B cell (primary cell): ENCODE measurements around the gene ANXA1. TPM values are rescaled to one million over a fixed set of nuclear protein-coding genes. Genes with fewer than 3 reads are reported as not detected.

Source experiments
- ATAC-seq: fragments of 200-7000 bp; cut with Tn5 transposase; one replicate; pipeline ENCODE4 v1.10.0; 2021; ENCODE audit warnings: low read depth, mild to moderate bottlenecking, moderate number of reproducible peaks, moderate library complexity
- CTCF ChIA-PET: fragments of 350-600 bp; sonication (Branson Sonifier 250); formaldehyde crosslinking; loops from one replicate; lab custom pipeline; 2021; ENCODE audit warnings: antibody characterized with exemption, inconsistent platforms; lab: Charles Lee
- POLR2A ChIA-PET: fragments of 350-600 bp; sonication (Branson Sonifier 250); formaldehyde crosslinking; loops from one replicate; lab custom pipeline; 2021; ENCODE audit warnings: antibody characterized with exemption; lab: Charles Lee
- DNase-seq: peaks from one replicate; pipeline ENCODE4 v3.0.0; 2013
- H2AFZ ChIP-seq: 2 replicates; pipeline ENCODE4 v1.6.1; 2012; ENCODE audit warnings: mild to moderate bottlenecking, low read depth, low read length; ENCODE audit not compliant: insufficient read depth, poor library complexity, severe bottlenecking
- H3K27ac ChIP-seq, 2 donors: 1 replicate in 1 of 2; 2 replicates in 1 of 2; pipeline ENCODE4 v1.5.1; 2012 to 2013; ENCODE audit warnings: low read length in 2 of 2, mild to moderate bottlenecking in 2 of 2, moderate library complexity in 1 of 2
- H3K27me3 ChIP-seq, 4 experiments: fragments of 200-600 bp in 1 of 4; sonication (generic) in 1 of 4; replicated peaks in 1 of 4; 1 replicate in 2 of 4; 2 replicates in 2 of 4; pipeline versions ENCODE4 v1.6.1 to v1.7.0; 2013 to 2016; ENCODE audit warnings: low read length in 3 of 4, mild to moderate bottlenecking in 2 of 4, mixed read lengths in 1 of 4, moderate library complexity in 1 of 4; ENCODE audit not compliant: insufficient read depth in 4 of 4, control insufficient read depth in 3 of 4; ENCODE audit errors: control extremely low read depth in 1 of 4
- H3K36me3 ChIP-seq, 2 experiments: replicated peaks in 1 of 2; 1 replicate in 1 of 2; 2 replicates in 1 of 2; pipeline versions ENCODE4 v1.6.1 to v1.7.1; 2013; ENCODE audit warnings: low read length in 1 of 2; ENCODE audit not compliant: insufficient read depth in 2 of 2, control insufficient read depth in 1 of 2; ENCODE audit errors: control extremely low read depth in 1 of 2, extremely low read depth in 1 of 2
- H3K4me1 ChIP-seq, 2 donors: fragments of 200-600 bp in 1 of 2; sonication (generic) in 1 of 2; 1 replicate in 1 of 2; 2 replicates in 1 of 2; pipeline versions ENCODE4 v1.5.1 to v1.6.1; 2013 to 2017; ENCODE audit warnings: low read length in 2 of 2; ENCODE audit not compliant: control insufficient read depth in 2 of 2, insufficient read depth in 2 of 2
- H3K4me2 ChIP-seq: replicated peaks from 2 replicates; pipeline ENCODE3; 2012; ENCODE audit warnings: mild to moderate bottlenecking, low read depth, low read length; ENCODE audit not compliant: poor library complexity, severe bottlenecking
- H3K4me3 ChIP-seq, 5 experiments: fragments of 200-600 bp in 1 of 5; sonication (generic) in 1 of 5; 1 replicate in 3 of 5; 2 replicates in 2 of 5; pipeline versions ENCODE4 v1.5.1 to v1.7.0; 2011 to 2016; ENCODE audit warnings: low read length in 4 of 5, mild to moderate bottlenecking in 4 of 5, low read depth in 2 of 5, control low read depth in 1 of 5, moderate library complexity in 1 of 5; ENCODE audit not compliant: insufficient read depth in 1 of 5; ENCODE audit errors: control extremely low read depth in 1 of 5, extremely low read depth in 1 of 5
- H3K79me2 ChIP-seq: fragments of 200-600 bp; sonication (generic); one replicate; pipeline ENCODE4 v1.6.0; 2016; ENCODE audit warnings: low read length; ENCODE audit not compliant: control insufficient read depth, insufficient read depth
- H3K9ac ChIP-seq: fragments of 200-600 bp; sonication (generic); 2 replicates; pipeline ENCODE4 v1.6.1; 2017; ENCODE audit warnings: mild to moderate bottlenecking, low read length, moderate library complexity
- H3K9me3 ChIP-seq, 3 donors: one replicate each; pipeline versions ENCODE4 v1.6.1 to v1.7.1; 2013; ENCODE audit warnings: low read length in 2 of 3; ENCODE audit not compliant: control insufficient read depth in 2 of 3, insufficient read depth in 1 of 3; ENCODE audit errors: control extremely low read depth in 1 of 3
- H4K20me1 ChIP-seq: 2 replicates; pipeline ENCODE4 v1.6.0; 2012; ENCODE audit warnings: mild to moderate bottlenecking, low read length; ENCODE audit not compliant: insufficient read depth, control insufficient read depth, poor library complexity, severe bottlenecking
- H3K27ac Mint-ChIP-seq: one replicate; pipeline ENCODE4 v1.8.0; 2021; ENCODE audit warnings: mixed read lengths
- H3K27me3 Mint-ChIP-seq: one replicate; pipeline ENCODE4 v1.8.0; 2021; ENCODE audit warnings: mixed read lengths
- H3K4me1 Mint-ChIP-seq: one replicate; pipeline ENCODE4 v1.8.0; 2021; ENCODE audit warnings: mixed read lengths
- H3K4me3 Mint-ChIP-seq: one replicate; pipeline ENCODE4 v1.8.0; 2021; ENCODE audit warnings: mixed read lengths
- H3K9me3 Mint-ChIP-seq: one replicate; pipeline ENCODE4 v1.8.0; 2022; ENCODE audit warnings: mixed read lengths; ENCODE audit not compliant: insufficient read depth
- CTCF ChIP-seq: fragments of 200-600 bp; IDR thresholded peaks from one replicate; pipeline ENCODE4 v1.8.0; 2022; ENCODE audit warnings: antibody characterized with exemption, mild to moderate bottlenecking
- EZH2 ChIP-seq: IDR thresholded peaks from 2 replicates; pipeline ENCODE4 v1.6.1; 2012; ENCODE audit warnings: borderline replicate concordance, low read depth, mild to moderate bottlenecking, moderate library complexity, low read length; ENCODE audit not compliant: insufficient read depth, poor library complexity, severe bottlenecking
- WGBS: methylation state at CpG from one replicate; pipeline ENCODE4 v1.1.5; 2013; ENCODE audit warnings: missing lambda C conversion rate; ENCODE audit not compliant: insufficient coverage; 5-methylcytosine and 5-hydroxymethylcytosine counted together
- intact Hi-C: fragments of 100-400 bp; cut with micrococcal nuclease; formaldehyde crosslinking; loops from one replicate; pipeline ENCODE4 v1.10.0; 2022
- polyA plus RNA-seq: library from polyadenylated mRNA; depleted of rRNA; stranded (reverse); fragments of >200 nt; gene quantifications from 2 replicates; pipeline ENCODE4 v1.2.3, GENCODE V29; 2012
- total RNA-seq, 2 donors: library from RNA; stranded (reverse); fragments of 120-200 nt in 1 of 2; gene quantifications; 1 replicate in 1 of 2; 2 replicates in 1 of 2; pipeline versions ENCODE4 v1.2.3 to v1.2.4, GENCODE V29; 2013 to 2022

ANXA1 gene
- total and polyA plus RNA-seq, 2 donors (not counting 1 experiment from before 2014, with no cell fraction given) = 0.99 to 15.4 TPM

GRCh38 chr9:73180403-73180802, 28.7 kb downstream of the ANXA1 start:
- ChIA-PET POLR2A (no interaction called here), CTCF (interaction anchor here (1.4 to 7.7 kb wide), 2 partner anchors 69 to 72 kb away, joined by 5 to 65 read pairs; no protein-coding TSS in a partner anchor)
- Histone ChIP-seq H3K4me3 (no peak overlapping the region), H4K20me1 (no peaks in the 10 kb centered on the region), H3K27me3 (peaks cover 0 to 5% (median 1%) of the 10 kb centered on the region in 4 experiments), H2AFZ (no peak overlapping the region), H3K9ac (no peak overlapping the region), H3K9me3 (no peaks in the 10 kb centered on the region), H3K4me2 (no peak overlapping the region), H3K27ac (no peak overlapping the region), H3K36me3 (no peaks in the 10 kb centered on the region), H3K4me1 (no peaks in the 10 kb centered on the region), H3K79me2 (no peaks in the 10 kb centered on the region)
- Mint-ChIP-seq H3K4me3 (no peak overlapping the region), H3K9me3 (no peaks in the 10 kb centered on the region), H3K4me1 (no peaks in the 10 kb centered on the region), H3K27me3 (peaks cover 10% of the 10 kb centered on the region), H3K27ac (no peak overlapping the region)
- DNase-seq (no peak), ATAC-seq (no peak)
- WGBS = no CpG with 5 or more reads among the region's 1 CpG
- TF ChIP-seq CTCF (no peak), EZH2 (no peak)
- intact Hi-C loops = loop anchor here (5.0 kb wide), 3 partner anchors 43 to 898 kb away; no protein-coding TSS in a partner anchor

DNA sequence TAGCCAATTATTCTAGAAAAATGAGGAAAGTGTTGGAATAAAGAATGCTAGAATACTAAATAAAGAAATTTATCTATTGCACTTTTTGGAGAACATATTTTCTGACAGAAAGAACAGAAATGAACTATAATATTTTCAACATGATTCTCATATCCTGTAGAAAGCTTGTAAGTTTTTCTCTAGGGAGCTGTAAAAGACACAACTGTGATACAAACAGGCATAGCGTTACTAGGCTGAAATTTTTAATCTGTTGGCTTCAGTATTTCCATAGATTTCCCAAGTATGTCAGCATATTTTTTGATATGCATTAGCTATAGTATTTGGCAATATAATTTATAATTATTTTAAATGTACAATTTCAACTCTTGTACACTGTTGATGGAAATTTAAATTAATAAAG, 31.3 kb downstream of the ANXA1 start:
- Histone ChIP-seq H3K27ac (no peak overlapping the region), H3K27me3 (peaks cover 0 to 5% (median 1%) of the 10 kb centered on the region in 4 experiments), H3K4me2 (no peak overlapping the region), H3K9me3 (peaks cover 0 to 3% (median 0%) of the 10 kb centered on the region in 3 donors), H4K20me1 (no peaks in the 10 kb centered on the region), H3K4me1 (no peaks in the 10 kb centered on the region), H2AFZ (no peak overlapping the region), H3K79me2 (no peaks in the 10 kb centered on the region), H3K36me3 (no peaks in the 10 kb centered on the region), H3K4me3 (no peak overlapping the region), H3K9ac (no peak overlapping the region)
- Mint-ChIP-seq H3K4me3 (no peak overlapping the region), H3K9me3 (no peaks in the 10 kb centered on the region), H3K27ac (no peak overlapping the region), H3K4me1 (no peaks in the 10 kb centered on the region), H3K27me3 (peaks cover 9% of the 10 kb centered on the region)
- no peak for TF ChIP-seq EZH2
- no peak for TF ChIP-seq CTCF
- ATAC-seq (no peak), DNase-seq (no peak)
- intact Hi-C loops = loop anchor here (5.0 kb wide), 3 partner anchors 46 to 901 kb away; no protein-coding TSS in a partner anchor
- ChIA-PET POLR2A (no interaction called here), CTCF (interaction anchor here (1.5 to 7.7 kb wide), 4 partner anchors 9 to 902 kb away, joined by 3 to 65 read pairs (median 8); no protein-coding TSS in a partner anchor)
- no CpG with 5 or more reads among the region's 1 CpG for WGBS
